AG04450 (cell line): ENCODE measurements around the gene DAO. TPM values are rescaled to one million over a fixed set of nuclear protein-coding genes. Genes with fewer than 3 reads are reported as not detected.

Experiments
- CTCF ChIA-PET: fragments of 300-600, 350-600 bp; formaldehyde crosslinking; extraction: SDS; loops from one replicate; lab custom pipeline; 2022; ENCODE audit warnings: antibody characterized with exemption, inconsistent platforms; lab: Charles Lee
- POLR2A ChIA-PET: fragments of 350-600 bp; formaldehyde crosslinking; extraction: SDS; loops from one replicate; lab custom pipeline; 2021; ENCODE audit warnings: antibody characterized with exemption, inconsistent platforms; lab: Yijun Ruan, JAX
- DNase-seq: peaks from one replicate; pipeline ENCODE4 v3.0.0-alpha.2; 2011; ENCODE audit warnings: low read depth, low spot score
- H3K27ac ChIP-seq: one replicate; pipeline ENCODE4 v1.5.1; 2012; ENCODE audit warnings: low read depth, low read length, control low read depth
- H3K27me3 ChIP-seq: one replicate; pipeline ENCODE4 v1.6.0; 2012; ENCODE audit warnings: low read length; ENCODE audit not compliant: control insufficient read depth, insufficient read depth
- H3K4me3 ChIP-seq: 2 replicates; pipeline ENCODE4 v1.5.1; 2011; ENCODE audit warnings: mild to moderate bottlenecking, low read depth, low read length, control low read depth
- H3K9me3 ChIP-seq: 2 replicates; pipeline ENCODE4 v1.5.1; 2012; ENCODE audit warnings: low read length; ENCODE audit not compliant: control insufficient read depth, insufficient read depth
- CTCF ChIP-seq: IDR thresholded peaks from 2 replicates; pipeline ENCODE4 v1.5.1; 2011; ENCODE audit warnings: low read depth, low read length, control low read depth, inconsistent platforms
- polyA plus RNA-seq: library from polyadenylated mRNA; depleted of rRNA; stranded (reverse); fragments of >200 nt; gene quantifications from 2 replicates; pipeline ENCODE4 v1.2.3, GENCODE V29; 2011

DAO gene
- polyA plus RNA-seq, 1 experiment = not detected

GRCh38 chr12:108938247-108938924 is 58.5 kb downstream of the DAO start:
- no peak for DNase-seq
- no peak overlapping the region for H3K4me3 ChIP-seq
- H3K27me3 ChIP-seq = peaks cover 10% of the 10 kb centered on the region
- ChIA-PET CTCF (interaction anchor here (2.0 kb wide), 1 partner anchor 12 kb away, joined by 5 read pairs; no protein-coding TSS in a partner anchor), POLR2A (no interaction called here)
- no peak for TF ChIP-seq CTCF
- no peaks in the 10 kb centered on the region for H3K9me3 ChIP-seq
- no peak overlapping the region for H3K27ac ChIP-seq

GRCh38 chr12:108939594-108939993 is 59.7 kb downstream of the DAO start:
- Histone ChIP-seq H3K27me3 (peaks cover 12% of the 10 kb centered on the region), H3K4me3 (no peak overlapping the region), H3K9me3 (no peaks in the 10 kb centered on the region), H3K27ac (no peak overlapping the region)
- POLR2A ChIA-PET = interaction anchor here (0.5 kb wide), 1 partner anchor 125 kb away, joined by 14 read pairs; no protein-coding TSS in a partner anchor
- CTCF ChIA-PET = interaction anchor here (2.1 kb wide), 1 partner anchor 11 kb away, joined by 12 read pairs; no protein-coding TSS in a partner anchor
- no peak for TF ChIP-seq CTCF
- DNase-seq = no peak

GRCh38 chr12:108940138-108940537 is 60.2 kb downstream of the DAO start:
- CTCF ChIA-PET = interaction anchor here (2.1 kb wide), 1 partner anchor 10 kb away, joined by 12 read pairs; no protein-coding TSS in a partner anchor
- Histone ChIP-seq H3K4me3 (no peak overlapping the region), H3K27me3 (peaks cover 13% of the 10 kb centered on the region), H3K27ac (no peak overlapping the region), H3K9me3 (no peaks in the 10 kb centered on the region)
- POLR2A ChIA-PET = no interaction called here
- DNase-seq = no peak
- TF ChIP-seq CTCF = no peak

- Histone ChIP-seq H3K27me3 (peaks cover 5% of the 10 kb centered on the region), H3K9me3 (peaks cover 12% of the 10 kb centered on the region; the same call in 1 of the 2 replicates), H3K4me3 (no peak overlapping the region), H3K27ac (no peak overlapping the region)
- no peak for TF ChIP-seq CTCF
- POLR2A ChIA-PET = no interaction called here
- no peak for DNase-seq
- CTCF ChIA-PET = interaction anchor here (0.7 kb wide), 1 partner anchor 143 kb away, joined by 5 read pairs; no protein-coding TSS in a partner anchor
Measured at GRCh38 chr12:108947097-108947496, 67.2 kb downstream of the DAO start.

DNA sequence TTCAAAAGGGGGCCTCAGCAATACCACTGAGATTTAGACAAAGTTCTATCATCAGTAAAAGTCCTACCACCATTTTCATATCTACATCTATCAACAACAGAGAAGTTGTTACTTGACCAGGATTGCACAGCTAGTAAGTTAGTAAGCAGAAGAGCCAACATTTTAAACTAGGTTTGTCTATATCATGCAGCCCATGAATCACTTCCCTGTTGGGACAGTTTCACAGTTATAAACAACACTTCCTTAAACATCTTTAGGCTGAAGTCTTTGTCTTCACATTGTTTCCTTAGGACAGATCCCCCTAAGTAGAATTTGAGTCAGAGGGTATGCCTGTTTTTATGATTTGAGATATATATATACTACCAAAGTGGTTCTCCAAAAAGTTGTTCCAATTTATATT is 68.5 kb downstream of the DAO start:
- CTCF ChIA-PET = no interaction called here

More for the DNA sequence above, 68.5 kb downstream of the DAO start:
- peaks cover 5% of the 10 kb centered on the region for H3K27me3 ChIP-seq
- H3K9me3 ChIP-seq = peaks cover 12% of the 10 kb centered on the region; the same call in 1 of the 2 replicates
- POLR2A ChIA-PET = no interaction called here
- TF ChIP-seq CTCF = no peak
- no peak overlapping the region for H3K4me3 ChIP-seq
- no peak for DNase-seq
- H3K27ac ChIP-seq = no peak overlapping the region
